Activated CD8-positive, alpha-beta T cell treated with anti-CD3 and anti-CD28 coated beads for 36 hours (primary cell): Measurements from ENCODE around the gene INPP4B. TPM values are rescaled to one million over a fixed set of nuclear protein-coding genes. Genes with fewer than 3 reads are reported as not detected.
A peak's percentile ranks its signal among the peaks of the same experiment; 100 is the strongest.

Source experiments
- ATAC-seq: fragments of 200-7000 bp; cut with Tn5 transposase; one replicate; pipeline ENCODE4 v1.10.0; 2021; ENCODE audit warnings: mild to moderate bottlenecking, moderate library complexity
- CTCF ChIA-PET: fragments of 350-600 bp; sonication (Branson Sonifier 250); formaldehyde crosslinking; loops from one replicate; lab custom pipeline; 2021; ENCODE audit warnings: antibody characterized with exemption; lab: Charles Lee
- POLR2A ChIA-PET: fragments of 350-600 bp; sonication (Branson Sonifier 250); formaldehyde crosslinking; loops from one replicate; lab custom pipeline; 2021; ENCODE audit warnings: antibody characterized with exemption; lab: Charles Lee
- DNase-seq: peaks from one replicate; pipeline ENCODE4 v3.0.0-alpha.2; 2020
- H3K27ac Mint-ChIP-seq: one replicate; pipeline ENCODE4 v1.8.0; 2021; ENCODE audit warnings: mild to moderate bottlenecking, mixed read lengths
- H3K27me3 Mint-ChIP-seq: one replicate; pipeline ENCODE4 v1.8.0; 2021; ENCODE audit warnings: mixed read lengths
- H3K36me3 Mint-ChIP-seq: one replicate; pipeline ENCODE4 v1.8.0; 2021; ENCODE audit warnings: low read depth, mixed read lengths
- H3K4me1 Mint-ChIP-seq: one replicate; pipeline ENCODE4 v1.8.0; 2021; ENCODE audit warnings: low read depth, mixed read lengths
- H3K4me3 Mint-ChIP-seq: one replicate; pipeline ENCODE4 v1.8.0; 2021; ENCODE audit warnings: mild to moderate bottlenecking, moderate library complexity, mixed read lengths
- H3K9me3 Mint-ChIP-seq: one replicate; pipeline ENCODE4 v1.8.0; 2021; ENCODE audit warnings: mixed read lengths
- intact Hi-C: fragments of 100-400 bp; cut with micrococcal nuclease; formaldehyde crosslinking; loops from one replicate; pipeline ENCODE4 v1.10.0; 2022
- total RNA-seq, 2 experiments: library from RNA; stranded (reverse); gene quantifications; one replicate each; pipeline ENCODE4 v1.2.3, GENCODE V29; 2021
- TF ChIP-seq, protein P1 (sequence below): fragments of 200-600 bp; IDR thresholded peaks from one replicate; pipeline ENCODE4 v1.8.0; 2022; ENCODE audit warnings: antibody characterized with exemption, mild to moderate bottlenecking

The INPP4B gene
- total RNA-seq, 2 experiments from 2014 or later = 46.1 to 46.9 TPM

DNA sequence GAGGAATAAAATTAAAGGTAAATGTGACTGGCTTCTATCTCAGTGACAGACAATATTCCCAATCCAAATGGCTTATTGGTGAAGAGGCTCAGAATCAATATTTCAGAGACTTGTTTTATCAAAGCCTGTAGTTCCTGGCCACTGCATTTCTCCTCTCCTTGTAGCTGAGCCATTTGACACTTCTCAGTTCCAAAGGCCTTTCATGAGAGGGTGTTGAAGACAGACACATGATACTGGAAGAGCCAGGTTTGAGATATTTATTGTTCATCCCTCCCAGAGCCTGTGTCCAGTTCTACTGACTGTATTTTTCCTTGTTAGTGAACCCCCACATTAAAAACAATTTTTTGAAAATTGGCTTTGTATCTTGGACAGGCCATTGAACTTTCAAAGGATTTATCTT is 12.9 kb upstream of the INPP4B start:
- Mint-ChIP-seq H3K27me3 (peaks cover 2% of the 10 kb centered on the region), H3K36me3 (no peaks in the 10 kb centered on the region), H3K27ac (no peak overlapping the region), H3K4me1 (no peaks in the 10 kb centered on the region), H3K9me3 (no peaks in the 10 kb centered on the region), H3K4me3 (no peak overlapping the region)
- ChIA-PET POLR2A (no interaction called here), CTCF (interaction anchor here (0.9 to 2.8 kb wide), 5 partner anchors 11 to 1552 kb away, joined by 3 to 7 read pairs (median 4); no protein-coding TSS in a partner anchor)
- ATAC-seq (no peak), DNase-seq (no peak)
- TF ChIP-seq, protein P1, sequence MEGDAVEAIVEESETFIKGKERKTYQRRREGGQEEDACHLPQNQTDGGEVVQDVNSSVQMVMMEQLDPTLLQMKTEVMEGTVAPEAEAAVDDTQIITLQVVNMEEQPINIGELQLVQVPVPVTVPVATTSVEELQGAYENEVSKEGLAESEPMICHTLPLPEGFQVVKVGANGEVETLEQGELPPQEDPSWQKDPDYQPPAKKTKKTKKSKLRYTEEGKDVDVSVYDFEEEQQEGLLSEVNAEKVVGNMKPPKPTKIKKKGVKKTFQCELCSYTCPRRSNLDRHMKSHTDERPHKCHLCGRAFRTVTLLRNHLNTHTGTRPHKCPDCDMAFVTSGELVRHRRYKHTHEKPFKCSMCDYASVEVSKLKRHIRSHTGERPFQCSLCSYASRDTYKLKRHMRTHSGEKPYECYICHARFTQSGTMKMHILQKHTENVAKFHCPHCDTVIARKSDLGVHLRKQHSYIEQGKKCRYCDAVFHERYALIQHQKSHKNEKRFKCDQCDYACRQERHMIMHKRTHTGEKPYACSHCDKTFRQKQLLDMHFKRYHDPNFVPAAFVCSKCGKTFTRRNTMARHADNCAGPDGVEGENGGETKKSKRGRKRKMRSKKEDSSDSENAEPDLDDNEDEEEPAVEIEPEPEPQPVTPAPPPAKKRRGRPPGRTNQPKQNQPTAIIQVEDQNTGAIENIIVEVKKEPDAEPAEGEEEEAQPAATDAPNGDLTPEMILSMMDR = no peak
- intact Hi-C loops = no loop called here

DNA sequence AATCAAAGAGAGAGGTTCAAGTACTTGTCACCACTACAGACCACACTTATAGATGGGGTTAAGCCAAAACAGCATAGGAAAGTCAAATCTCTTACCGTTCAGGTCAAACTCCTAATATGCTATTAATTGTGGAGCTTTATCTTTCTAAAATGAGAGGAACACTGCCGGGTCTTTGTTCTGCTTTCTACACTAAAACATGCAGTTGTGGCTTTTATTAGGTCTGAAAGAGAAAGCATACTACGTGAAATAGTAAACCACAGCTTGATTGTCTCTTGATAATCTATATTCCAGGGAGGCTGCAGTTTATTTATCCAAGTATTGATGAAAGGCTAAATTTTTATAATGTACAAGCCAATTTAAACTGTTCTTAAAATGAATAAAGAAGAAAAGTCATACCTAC is 12.3 kb upstream of the INPP4B start:
- Mint-ChIP-seq H3K9me3 (no peaks in the 10 kb centered on the region), H3K36me3 (no peaks in the 10 kb centered on the region), H3K4me3 (no peak overlapping the region), H3K27me3 (peaks cover 2% of the 10 kb centered on the region), H3K4me1 (no peaks in the 10 kb centered on the region), H3K27ac (no peak overlapping the region)
- TF ChIP-seq, protein P1 = no peak
- intact Hi-C loops = no loop called here
- DNase-seq (no peak), ATAC-seq (no peak)
- ChIA-PET POLR2A (no interaction called here), CTCF (interaction anchor here (0.9 to 2.8 kb wide), 5 partner anchors 11 to 1551 kb away, joined by 3 to 7 read pairs (median 4); no protein-coding TSS in a partner anchor)

DNA sequence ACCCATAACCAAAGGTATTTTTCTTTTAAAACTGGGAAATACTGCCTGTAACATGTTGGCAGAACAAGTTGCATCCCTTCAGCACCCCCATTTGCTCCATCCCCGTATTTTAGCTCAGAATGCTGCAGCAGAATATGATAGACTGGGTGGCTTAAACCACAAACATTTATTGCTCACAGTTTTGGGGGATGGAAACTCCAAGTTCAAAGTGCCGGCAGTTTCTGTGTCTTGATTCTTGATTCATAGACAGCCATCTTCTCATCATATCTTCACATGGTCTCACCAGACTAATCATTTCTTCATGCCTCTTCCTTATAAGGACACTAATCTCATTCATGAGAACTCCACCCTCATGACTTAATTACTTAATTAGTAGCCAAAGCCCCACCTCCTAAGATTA is 10.5 kb upstream of the INPP4B start:
- POLR2A ChIA-PET = no interaction called here
- no peak for ATAC-seq

DNA sequence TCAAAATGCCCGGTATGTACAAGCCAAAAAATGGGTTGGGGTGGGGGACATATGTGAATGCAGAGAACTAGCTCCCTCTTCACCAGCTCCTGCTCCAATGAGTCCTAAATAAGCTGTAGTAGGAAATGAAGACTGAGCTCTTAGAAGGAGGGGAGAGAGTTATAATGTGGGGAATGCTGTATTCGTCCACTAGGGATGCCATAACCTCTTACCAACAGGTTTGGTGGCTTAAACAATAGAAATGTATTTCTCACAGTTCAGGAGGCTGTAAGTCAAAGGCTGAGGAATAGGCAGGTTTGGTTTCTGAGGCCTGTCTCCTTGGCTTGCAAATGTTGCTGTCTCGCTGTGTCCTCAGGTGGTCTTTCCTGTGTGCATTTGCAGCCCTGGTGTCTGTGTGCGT is 4.4 kb upstream of the INPP4B start:
- Mint-ChIP-seq H3K36me3 (no peaks in the 10 kb centered on the region), H3K27ac (no peak overlapping the region), H3K9me3 (no peaks in the 10 kb centered on the region), H3K27me3 (peaks cover 16% of the 10 kb centered on the region), H3K4me3 (no peak overlapping the region), H3K4me1 (peaks cover 2% of the 10 kb centered on the region)
- no peak for DNase-seq
- CTCF ChIA-PET = interaction anchor here (0.7 to 1.1 kb wide), 2 partner anchors 14 to 712 kb away, joined by 3 to 4 read pairs; no protein-coding TSS in a partner anchor
- intact Hi-C loops = no loop called here
- no peak for ATAC-seq
- TF ChIP-seq, protein P1 = no peak
- POLR2A ChIA-PET = no interaction called here

More for the DNA sequence above, 10.5 kb upstream of the INPP4B start:
- DNase-seq = no peak
- no peak overlapping the region for H3K27ac Mint-ChIP-seq
- TF ChIP-seq, protein P1 = no peak
- H3K27me3 Mint-ChIP-seq = peaks cover 2% of the 10 kb centered on the region
- H3K4me1 Mint-ChIP-seq = no peaks in the 10 kb centered on the region
- no peaks in the 10 kb centered on the region for H3K9me3 Mint-ChIP-seq
- CTCF ChIA-PET = interaction anchor here (1.4 kb wide), 1 partner anchor 9 kb away, joined by 4 read pairs; no protein-coding TSS in a partner anchor
- intact Hi-C loops = no loop called here
- H3K36me3 Mint-ChIP-seq = no peaks in the 10 kb centered on the region
- no peak overlapping the region for H3K4me3 Mint-ChIP-seq

DNA sequence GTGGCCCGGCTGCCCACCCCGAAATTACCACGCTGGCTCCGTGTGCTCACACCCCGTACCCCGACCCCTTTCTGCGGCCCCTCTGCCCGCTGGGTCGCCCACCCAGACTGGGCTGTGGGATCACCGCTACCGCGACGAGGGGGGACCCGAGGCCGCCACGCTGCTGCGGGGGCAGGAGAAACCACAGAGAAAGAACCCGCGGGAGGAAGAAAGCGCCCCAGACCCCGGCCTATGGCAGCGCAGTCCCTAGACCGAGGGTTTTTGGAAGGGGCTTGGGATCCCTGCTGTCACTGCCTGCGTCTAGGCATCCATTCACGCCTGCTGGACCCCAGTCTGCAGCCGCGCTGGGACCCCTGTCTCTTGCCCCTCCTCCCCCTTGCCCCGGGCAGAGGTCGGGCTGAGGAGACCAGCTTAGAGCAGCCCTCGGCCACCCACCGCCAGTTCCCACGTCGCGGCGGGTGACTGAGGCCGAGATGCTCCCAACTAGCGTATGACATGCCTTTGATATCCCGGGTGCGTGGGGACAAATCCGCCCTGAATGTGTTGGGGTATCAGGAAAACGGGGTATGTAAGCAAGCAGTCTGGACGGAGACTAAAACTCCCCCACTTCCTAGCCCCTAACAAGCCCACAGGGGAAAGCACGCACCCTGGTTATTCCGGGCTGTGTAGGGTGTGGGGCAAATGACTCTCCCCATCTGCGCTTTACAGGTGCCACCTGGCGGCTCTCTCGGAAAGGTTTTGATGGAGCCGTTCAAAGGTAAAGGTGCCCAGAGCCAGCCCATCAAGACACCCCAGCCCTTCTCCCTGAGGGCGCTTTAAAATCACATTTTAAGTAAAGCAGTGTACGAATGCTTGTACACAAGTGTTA is 862 bp upstream of the INPP4B start:
- DNase-seq (peak; percentile 83), ATAC-seq (peak; percentile 84)
- H3K36me3 Mint-ChIP-seq = no peaks in the 10 kb centered on the region
- no peaks in the 10 kb centered on the region for H3K9me3 Mint-ChIP-seq
- intact Hi-C loops = loop anchor here (2.0 to 10.0 kb wide), 4 partner anchors 122 to 720 kb away; no protein-coding TSS in a partner anchor
- ChIA-PET CTCF (interaction anchor here (0.6 to 1.5 kb wide), 14 partner anchors 10 to 1541 kb away, joined by 3 to 5 read pairs (median 3); no protein-coding TSS in a partner anchor), POLR2A (interaction anchor here (0.7 kb wide), 1 partner anchor 644 kb away, joined by 4 read pairs; no protein-coding TSS in a partner anchor)
- TF ChIP-seq, protein P1 = peak; percentile 62
- H3K27me3 Mint-ChIP-seq = peaks cover 26% of the 10 kb centered on the region
- H3K4me1 Mint-ChIP-seq = peaks cover 5% of the 10 kb centered on the region
- H3K27ac Mint-ChIP-seq = no peak overlapping the region
- H3K4me3 Mint-ChIP-seq = peak overlapping the region; percentile 83
